ENCODE results near the gene PAQR9.
A peak's percentile ranks its signal among the peaks of the same experiment; 100 is the strongest.

The PAQR9 gene

DNA sequence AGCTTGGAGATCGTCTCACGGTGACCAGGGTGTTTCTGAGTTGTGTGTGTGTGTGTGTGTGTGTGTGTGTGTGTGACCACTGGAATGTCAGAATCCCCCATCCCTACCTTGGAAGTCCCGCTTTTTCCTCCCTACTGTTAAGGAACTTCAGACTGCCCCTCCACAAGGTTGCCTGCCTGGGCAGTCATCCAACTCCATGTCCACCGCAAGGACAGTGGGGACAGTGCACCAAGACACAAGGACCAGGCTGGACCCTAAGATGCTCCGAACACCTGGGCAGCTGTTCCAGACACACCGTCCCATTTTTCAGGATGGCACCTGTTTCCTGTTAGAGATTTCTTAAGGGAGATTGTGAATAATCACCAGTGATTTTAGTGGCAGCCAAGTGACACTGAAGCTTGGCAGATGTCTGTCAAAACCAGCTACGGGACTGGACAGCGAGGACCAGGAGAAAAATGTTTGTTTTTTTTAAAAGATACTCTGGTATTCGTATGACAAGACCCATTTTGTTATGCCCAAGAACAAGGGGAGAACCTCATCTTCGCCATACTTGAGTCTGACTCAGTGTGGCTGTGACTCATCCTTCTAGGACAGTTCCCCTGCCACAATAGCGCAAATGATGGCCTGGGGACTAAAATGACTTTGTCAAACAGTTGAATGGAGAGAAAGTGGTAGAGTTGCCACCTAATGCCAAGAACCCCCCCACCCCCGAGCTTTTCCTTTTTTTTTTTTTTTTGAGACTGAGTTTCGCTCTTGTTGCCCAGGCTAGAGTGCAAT is 15.5 kb downstream of the PAQR9 start:
- DNase-seq: no peak

- DNase-seq: no peak
These were observed 16.1 kb downstream of the PAQR9 start for GRCh38 chr3:142947352-142947751.

GRCh38 chr3:142946861-142947260 is 16.6 kb downstream of the PAQR9 start:
- no peak for DNase-seq

GRCh38 chr3:142945023-142945422 is 18.5 kb downstream of the PAQR9 start:
- no peak for DNase-seq

- peak; percentile 16 for DNase-seq
These were observed 19.1 kb downstream of the PAQR9 start for GRCh38 chr3:142944342-142944741.

DNA sequence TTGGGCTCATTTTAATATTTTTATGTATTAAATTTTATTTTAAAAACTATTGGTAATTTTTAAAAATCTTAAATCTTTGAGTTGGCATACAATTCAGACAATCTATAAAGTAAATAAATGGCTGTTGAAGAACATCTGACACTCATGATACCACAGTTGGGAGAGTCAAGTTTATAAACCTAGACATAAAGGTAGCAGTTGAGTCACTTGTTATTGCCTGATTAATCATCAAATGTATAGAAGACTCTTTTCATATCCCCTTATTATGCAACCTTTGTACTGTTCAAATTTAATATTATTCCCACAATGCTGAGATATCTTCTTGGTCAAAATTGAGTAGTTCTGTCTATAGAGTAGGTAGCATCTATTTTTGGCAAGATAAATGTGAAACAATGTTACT is 19.6 kb downstream of the PAQR9 start:
- no peak for DNase-seq

DNA sequence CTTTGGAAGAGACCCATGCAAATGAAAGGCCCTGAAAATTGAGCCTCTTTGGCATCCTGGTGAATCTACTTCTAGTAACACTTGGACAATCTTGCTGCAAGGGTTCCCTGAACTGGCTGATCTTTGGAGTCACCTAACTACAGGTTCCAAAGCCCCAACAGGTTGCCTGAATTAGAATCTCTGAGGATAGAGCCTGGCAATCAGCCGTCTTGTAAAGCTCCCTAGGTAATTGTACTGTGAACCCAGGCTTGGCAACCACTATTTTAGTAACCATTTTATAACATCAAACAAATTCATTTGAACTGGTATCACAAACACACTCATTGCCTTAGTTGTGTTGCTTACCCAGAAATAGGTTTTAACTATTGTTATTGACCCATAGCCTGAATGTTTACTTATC is 20.1 kb downstream of the PAQR9 start:
- DNase-seq: no peak

DNA sequence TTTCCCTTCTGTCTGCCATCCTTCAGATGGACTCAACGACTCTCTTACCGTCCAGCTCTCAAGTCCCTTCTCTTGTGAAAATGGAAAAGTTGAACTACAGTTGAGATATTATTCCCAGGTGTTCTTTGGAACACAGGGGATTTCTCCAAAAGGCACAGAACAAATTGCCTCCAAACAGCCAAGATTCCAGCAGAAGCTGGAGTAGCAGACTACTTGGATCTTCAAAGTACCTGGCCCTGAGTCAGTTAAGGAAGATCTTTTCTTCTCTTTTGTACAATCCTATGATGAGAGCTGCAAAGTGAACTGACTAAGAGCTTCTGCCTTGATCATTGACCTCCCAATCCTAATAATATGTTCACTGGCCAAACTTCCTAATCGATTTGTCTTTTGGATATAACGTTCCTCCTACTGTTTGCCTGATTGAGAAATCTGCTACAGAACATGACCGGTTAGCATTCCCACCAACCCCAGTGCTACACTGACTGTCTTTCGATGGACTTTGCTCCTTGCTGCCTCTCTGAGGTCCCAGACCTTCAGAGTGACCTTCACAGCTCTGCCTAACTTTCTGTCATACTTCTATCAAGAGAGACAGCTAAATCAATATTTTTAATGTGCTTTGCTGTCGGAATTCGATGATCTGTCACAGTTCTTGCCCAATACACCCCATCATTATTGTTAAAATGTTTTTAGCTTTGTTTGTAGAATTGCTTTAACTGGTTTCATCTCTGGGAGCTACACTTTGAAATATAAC is 21.9 kb downstream of the PAQR9 start:
- no peak for DNase-seq

- no peak for DNase-seq
These were observed 23.0 kb downstream of the PAQR9 start for GRCh38 chr3:142940472-142940871.

DNA sequence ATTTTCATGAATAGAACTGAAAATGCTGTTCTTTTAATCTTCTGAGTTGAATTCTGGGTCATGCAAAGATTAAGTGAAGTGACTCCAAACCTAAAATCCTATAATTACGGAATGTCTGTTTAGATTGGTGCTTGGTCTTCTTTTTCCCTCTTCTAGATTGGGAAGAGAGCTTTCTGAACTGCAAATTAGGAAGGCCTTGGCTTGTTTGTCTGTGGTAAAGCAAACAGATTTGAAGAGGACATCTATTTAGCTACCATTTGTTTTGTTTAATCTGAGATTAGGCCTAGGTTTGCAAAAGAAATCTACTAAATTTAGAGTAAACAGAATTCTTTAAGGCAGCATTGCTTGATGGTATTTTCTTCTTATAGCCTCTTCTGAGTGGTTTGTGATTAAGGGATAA is 23.5 kb downstream of the PAQR9 start:
- DNase-seq: no peak

GRCh38 chr3:142935963-142936362 is 27.5 kb downstream of the PAQR9 start:
- DNase-seq: no peak

GRCh38 chr3:142934887-142935269 is 28.6 kb downstream of the PAQR9 start:
- DNase-seq: no peak

- no peak for DNase-seq
These were observed 29.2 kb downstream of the PAQR9 start for GRCh38 chr3:142934128-142934886.

GRCh38 chr3:142931222-142931621 is 32.3 kb downstream of the PAQR9 start:
- DNase-seq: peak; percentile 26

DNA sequence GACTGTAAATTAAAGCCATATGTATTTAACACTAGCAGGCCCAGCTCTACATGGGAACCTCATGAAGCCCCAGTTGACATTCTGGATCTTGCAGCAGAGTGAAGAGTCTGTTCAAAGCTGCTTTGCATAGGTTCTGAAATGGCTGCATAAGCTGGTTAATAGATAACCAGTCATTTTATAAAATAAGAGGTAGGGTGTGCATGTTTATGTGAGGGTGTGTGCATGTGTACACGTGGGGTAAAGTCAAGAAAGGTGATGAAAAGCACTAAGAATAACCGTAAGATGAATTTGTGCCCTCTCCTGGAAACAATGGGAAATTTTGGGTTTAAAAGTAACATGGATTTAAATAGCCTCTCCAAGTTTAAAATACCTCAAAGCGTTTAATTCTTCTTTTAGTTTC is 33.0 kb downstream of the PAQR9 start:
- DNase-seq: no peak

- no peak for DNase-seq
These were observed 33.6 kb downstream of the PAQR9 start for GRCh38 chr3:142929890-142930289.

- DNase-seq: peak; percentile 33
These were observed 34.4 kb downstream of the PAQR9 start for GRCh38 chr3:142929109-142929508.

DNA sequence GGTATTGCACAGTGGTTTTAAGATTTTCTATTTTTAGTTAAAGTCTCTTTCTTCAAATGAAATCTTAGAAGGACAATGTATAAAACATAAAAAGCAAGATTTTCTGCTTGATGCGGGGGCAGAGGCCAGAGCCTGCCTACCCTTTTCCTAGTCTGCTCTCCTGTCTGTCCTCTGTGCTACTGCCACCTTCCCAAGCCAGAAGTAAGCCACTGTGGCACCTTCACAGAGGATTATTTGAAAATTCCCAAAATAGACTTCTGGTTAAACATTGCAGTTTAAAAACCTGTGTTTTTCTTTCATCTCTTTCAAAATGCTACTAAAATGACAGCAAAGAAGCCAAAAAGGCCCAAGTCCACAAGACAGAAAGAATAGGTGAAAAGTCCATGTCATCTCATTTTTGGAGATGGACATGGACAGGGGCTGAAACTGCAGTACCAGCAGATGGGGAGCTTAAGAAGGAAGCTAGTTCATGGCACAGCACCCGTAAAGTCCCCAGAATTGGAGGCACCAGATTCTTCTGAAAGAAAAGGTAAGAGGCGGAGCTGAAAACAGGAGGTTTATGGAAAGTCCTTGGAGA is 37.0 kb downstream of the PAQR9 start:
- DNase-seq: no peak

GRCh38 chr3:142925140-142925539 is 38.3 kb downstream of the PAQR9 start:
- no peak for DNase-seq

DNA sequence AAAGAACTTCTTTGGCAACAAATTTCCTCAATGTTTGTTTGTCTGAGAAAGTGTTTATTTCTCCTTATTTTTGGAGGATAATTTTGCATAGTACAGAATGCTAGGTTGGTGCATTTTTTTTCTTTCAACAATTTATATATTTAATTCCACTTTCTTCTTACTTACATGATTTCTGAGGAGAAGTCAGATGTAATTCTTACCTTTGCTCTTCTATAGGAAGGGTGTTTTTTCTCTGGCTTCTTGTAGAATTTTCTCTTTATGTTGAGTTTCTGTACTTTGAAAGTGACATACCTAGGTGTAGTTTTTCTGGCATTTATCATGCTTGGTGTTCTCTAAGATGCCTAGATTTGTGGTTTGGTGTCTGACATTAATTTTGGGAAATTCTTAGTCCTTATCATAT is 39.8 kb downstream of the PAQR9 start:
- no peak for DNase-seq

- DNase-seq: no peak
These were observed 46.9 kb downstream of the PAQR9 start for GRCh38 chr3:142916605-142917004.

- DNase-seq: no peak
These were observed 47.8 kb downstream of the PAQR9 start for GRCh38 chr3:142915636-142916035.

DNA sequence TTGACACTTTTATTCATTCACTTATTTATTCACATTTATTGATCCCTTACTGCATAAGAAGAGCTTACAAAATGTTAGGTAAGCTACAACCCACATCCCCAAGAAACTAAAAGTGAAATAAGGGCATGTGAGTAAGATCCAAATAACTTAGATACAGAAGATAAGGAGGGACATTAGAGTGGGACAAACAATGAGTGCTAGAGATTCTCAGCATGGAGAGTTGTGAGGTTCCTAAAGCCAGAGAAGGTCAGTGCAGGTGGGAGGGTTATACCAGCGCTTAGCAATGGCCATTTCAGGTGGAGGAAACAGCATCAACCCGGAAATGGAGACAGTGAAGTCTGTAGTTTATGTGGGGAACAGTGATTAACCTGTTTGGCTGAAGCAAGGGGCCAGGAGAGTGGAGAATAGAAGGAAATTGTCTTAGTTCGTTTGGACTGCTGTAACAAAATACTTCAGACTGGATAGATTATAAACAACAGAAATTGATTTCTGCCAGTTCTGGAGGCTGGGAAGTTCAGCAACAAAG is 49.1 kb downstream of the PAQR9 start:
- DNase-seq: no peak

All from CD4-positive, alpha-beta T cell treated with Interleukin-21 for 1 hour (primary cell).